ENCODE results near the gene TMEM272.

TMEM272 gene

DNA sequence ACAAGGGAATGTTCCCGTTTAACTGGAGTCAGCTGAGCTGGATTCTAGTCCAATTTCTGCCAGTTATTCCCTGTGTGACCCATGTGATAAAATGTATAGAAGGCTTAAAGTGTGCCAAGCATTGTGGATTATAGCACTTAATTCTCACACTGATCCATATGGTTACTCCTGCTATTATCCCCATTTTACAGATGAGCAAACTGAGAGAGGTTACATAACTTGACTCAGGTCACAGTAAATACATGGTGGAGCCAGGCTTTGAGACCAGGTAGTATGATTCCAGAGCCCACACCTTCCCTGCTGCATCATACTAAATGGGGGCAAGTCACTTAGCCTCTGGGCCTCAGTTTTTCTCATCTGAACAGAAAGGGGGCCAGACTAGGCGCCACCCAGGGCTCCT lies 39.1 kb downstream of the TMEM272 start:
- Histone ChIP-seq H3K4me1 (ENCODE audit: control insufficient read depth in 2 of 2, insufficient read depth in 1 of 2, low read depth in 1 of 2, low read length in 2 of 2) (peaks cover 22 to 26% of the 10 kb centered on the region in 2 donors), H3K27ac (replicated peaks; ENCODE audit: low read length) (no peak overlapping the region), H2BK5ac (ENCODE audit: low read length) (no peak overlapping the region), H3K4ac (ENCODE audit: low read length) (no peak overlapping the region), H3K36me3 (replicated peaks in 1 of 2; ENCODE audit: control insufficient read depth in 2 of 2, insufficient read depth in 2 of 2, low read length in 2 of 2) (no peaks in the 10 kb centered on the region), H3K27me3 (ENCODE audit: control insufficient read depth in 3 of 3, insufficient read depth in 3 of 3, low read depth in 1 of 3, low read length in 3 of 3) (no peaks in the 10 kb centered on the region), H2BK15ac (ENCODE audit: low read length) (no peak overlapping the region), H3K79me1 (ENCODE audit: low read depth, low read length) (no peaks in the 10 kb centered on the region), H2BK12ac (ENCODE audit: low read length) (no peak overlapping the region), H3K4me2 (ENCODE audit: insufficient read depth, low read length, poor library complexity, severe bottlenecking) (no peak overlapping the region), H3K14ac (ENCODE audit: low read length) (no peak overlapping the region), H2AFZ (ENCODE audit: low read length) (peak overlapping the region; percentile 52), H3K18ac (ENCODE audit: low read length) (no peak overlapping the region), H2AK5ac (ENCODE audit: low read depth, low read length) (no peak overlapping the region), H4K8ac (ENCODE audit: low read depth, low read length) (no peak overlapping the region), H3K4me3 (ENCODE audit: low read length in 2 of 2) (no peak overlapping the region), H3K9me3 (replicated peaks in 1 of 2; ENCODE audit: control insufficient read depth in 2 of 2, insufficient read depth in 1 of 2, low read depth in 1 of 2, low read length in 2 of 2) (no peaks in the 10 kb centered on the region), H3K23ac (ENCODE audit: low read depth, low read length, poor library complexity) (no peak overlapping the region), H2BK120ac (ENCODE audit: low read depth, low read length) (no peak overlapping the region), H4K91ac (ENCODE audit: low read depth, low read length, poor library complexity) (no peak overlapping the region), H3K9ac (ENCODE audit: low read depth, low read length, poor library complexity) (no peak overlapping the region)
- no CpG with 5 or more reads among the region's 2 CpGs for WGBS, 2 donors (ENCODE audit: extremely low coverage in 2 of 2, insufficient read length in 2 of 2, insufficient replicate concordance in 1 of 2)
- no peak for DNase-seq (ENCODE audit: low spot score)

- no peak overlapping the region for H2BK120ac ChIP-seq (ENCODE audit: low read depth, low read length)
- peaks cover 26 to 28% of the 10 kb centered on the region in 2 donors for H3K4me1 ChIP-seq (ENCODE audit: control insufficient read depth in 2 of 2, insufficient read depth in 1 of 2, low read depth in 1 of 2, low read length in 2 of 2)
- WGBS, 2 donors (ENCODE audit: extremely low coverage in 2 of 2, insufficient read length in 2 of 2, insufficient replicate concordance in 1 of 2): no CpG with 5 or more reads among the region's 4 CpGs
- no peak overlapping the region for H2BK12ac ChIP-seq (ENCODE audit: low read length)
- no peak overlapping the region for H3K27ac ChIP-seq (replicated peaks; ENCODE audit: low read length)
- no peak overlapping the region for H3K18ac ChIP-seq (ENCODE audit: low read length)
- H3K9me3 ChIP-seq (replicated peaks in 1 of 2; ENCODE audit: control insufficient read depth in 2 of 2, insufficient read depth in 1 of 2, low read depth in 1 of 2, low read length in 2 of 2): no peaks in the 10 kb centered on the region
- no peak overlapping the region for H4K91ac ChIP-seq (ENCODE audit: low read depth, low read length, poor library complexity)
- H2BK5ac ChIP-seq (ENCODE audit: low read length): no peak overlapping the region
- no peak overlapping the region for H3K4me2 ChIP-seq (ENCODE audit: insufficient read depth, low read length, poor library complexity, severe bottlenecking)
- H3K36me3 ChIP-seq (replicated peaks in 1 of 2; ENCODE audit: control insufficient read depth in 2 of 2, insufficient read depth in 2 of 2, low read length in 2 of 2): no peaks in the 10 kb centered on the region
- H3K27me3 ChIP-seq (ENCODE audit: control insufficient read depth in 3 of 3, insufficient read depth in 3 of 3, low read depth in 1 of 3, low read length in 3 of 3): no peaks in the 10 kb centered on the region
- H3K23ac ChIP-seq (ENCODE audit: low read depth, low read length, poor library complexity): no peak overlapping the region
- H4K8ac ChIP-seq (ENCODE audit: low read depth, low read length): no peak overlapping the region
- no peak for DNase-seq (ENCODE audit: low spot score)
- no peak overlapping the region for H3K14ac ChIP-seq (ENCODE audit: low read length)
- H3K4ac ChIP-seq (ENCODE audit: low read length): no peak overlapping the region
- no peak overlapping the region for H2AK5ac ChIP-seq (ENCODE audit: low read depth, low read length)
- H3K9ac ChIP-seq (ENCODE audit: low read depth, low read length, poor library complexity): no peak overlapping the region
- H2AFZ ChIP-seq (ENCODE audit: low read length): no peak overlapping the region
- H3K4me3 ChIP-seq (ENCODE audit: low read length in 2 of 2): no peak overlapping the region
- no peaks in the 10 kb centered on the region for H3K79me1 ChIP-seq (ENCODE audit: low read depth, low read length)
- H2BK15ac ChIP-seq (ENCODE audit: low read length): no peak overlapping the region
These were observed 39.7 kb downstream of the TMEM272 start for GRCh38 chr13:51805313-51805712.

- Histone ChIP-seq H3K36me3 (replicated peaks in 1 of 2; ENCODE audit: control insufficient read depth in 2 of 2, insufficient read depth in 2 of 2, low read length in 2 of 2) (no peaks in the 10 kb centered on the region), H3K9ac (ENCODE audit: low read depth, low read length, poor library complexity) (peak overlapping the region; percentile 83), H4K8ac (ENCODE audit: low read depth, low read length) (no peak overlapping the region), H3K4ac (ENCODE audit: low read length) (no peak overlapping the region), H3K14ac (ENCODE audit: low read length) (no peak overlapping the region), H3K27me3 (ENCODE audit: control insufficient read depth in 3 of 3, insufficient read depth in 3 of 3, low read depth in 1 of 3, low read length in 3 of 3) (no peaks in the 10 kb centered on the region), H2BK15ac (ENCODE audit: low read length) (no peak overlapping the region), H3K4me1 (ENCODE audit: control insufficient read depth in 2 of 2, insufficient read depth in 1 of 2, low read depth in 1 of 2, low read length in 2 of 2) (peaks cover 26 to 32% of the 10 kb centered on the region in 2 donors), H3K18ac (ENCODE audit: low read length) (no peak overlapping the region), H4K91ac (ENCODE audit: low read depth, low read length, poor library complexity) (no peak overlapping the region), H2BK12ac (ENCODE audit: low read length) (no peak overlapping the region), H2AFZ (ENCODE audit: low read length) (peak overlapping the region; percentile 90), H3K4me3 (ENCODE audit: low read length in 2 of 2) (peak overlapping the region; percentile 52 to 87), H3K23ac (ENCODE audit: low read depth, low read length, poor library complexity) (peak overlapping the region; percentile 83), H3K27ac (replicated peaks; ENCODE audit: low read length) (no peak overlapping the region), H2BK5ac (ENCODE audit: low read length) (no peak overlapping the region), H3K9me3 (replicated peaks in 1 of 2; ENCODE audit: control insufficient read depth in 2 of 2, insufficient read depth in 1 of 2, low read depth in 1 of 2, low read length in 2 of 2) (no peaks in the 10 kb centered on the region), H2AK5ac (ENCODE audit: low read depth, low read length) (no peak overlapping the region), H3K79me1 (ENCODE audit: low read depth, low read length) (no peaks in the 10 kb centered on the region), H3K4me2 (ENCODE audit: insufficient read depth, low read length, poor library complexity, severe bottlenecking) (peak overlapping the region; percentile 73), H2BK120ac (ENCODE audit: low read depth, low read length) (no peak overlapping the region)
- WGBS, 2 donors (ENCODE audit: extremely low coverage in 2 of 2, insufficient read length in 2 of 2, insufficient replicate concordance in 1 of 2): no CpG with 5 or more reads among the region's 31 CpGs
- no peak for DNase-seq (ENCODE audit: low spot score)
These were observed 40.4 kb downstream of the TMEM272 start for GRCh38 chr13:51804295-51805172.

DNA sequence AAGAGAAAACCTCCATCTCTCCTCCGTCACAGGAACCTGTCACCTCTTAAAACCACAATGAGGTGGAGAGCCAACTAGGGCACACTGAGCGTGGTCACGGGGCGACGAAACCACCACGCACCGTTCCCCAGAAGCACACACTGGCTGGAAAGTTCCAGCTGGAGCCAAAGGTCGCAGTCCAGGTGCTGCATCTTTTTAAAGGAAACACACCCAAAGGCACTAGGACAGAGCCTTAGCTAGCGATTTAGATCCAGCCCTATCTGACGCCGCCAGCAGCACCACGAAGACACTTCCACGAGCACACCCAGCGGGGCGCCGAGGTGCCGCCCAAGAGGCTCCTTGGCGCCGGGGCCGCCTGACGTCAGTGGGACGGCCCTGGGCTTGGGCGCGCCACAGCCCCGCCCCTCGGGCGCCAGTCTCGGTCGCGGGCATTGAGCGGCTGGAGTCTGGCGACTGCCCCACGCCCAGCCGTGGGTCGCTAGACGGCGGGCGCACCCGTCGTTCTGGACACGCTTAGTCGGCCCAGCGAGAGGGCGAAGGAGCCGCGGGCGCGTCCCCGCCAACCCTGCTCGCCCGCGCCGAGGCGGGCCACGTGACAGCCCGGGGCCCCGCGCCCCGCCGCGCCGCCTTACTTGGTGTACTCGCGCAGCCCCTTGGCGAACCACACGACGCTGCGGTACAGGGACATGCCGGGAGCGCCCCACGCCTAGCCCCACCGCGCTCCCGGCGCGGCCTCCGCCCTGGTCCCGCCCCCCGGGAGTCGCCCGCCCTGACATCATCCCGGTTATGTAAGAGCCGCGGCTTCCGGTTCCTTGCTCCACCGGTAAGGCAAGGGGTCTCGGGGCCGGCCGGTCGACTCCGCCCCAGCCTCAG lies 41.3 kb downstream of the TMEM272 start, which contains the start of gene DHRS12:
Gene DHRS12 (minus strand): TSS at position 742 of the 873 bp plus-strand sequence. CDS start 4,504 bp downstream, outside the sequence.
- Histone ChIP-seq H2BK15ac (ENCODE audit: low read length) (peak within 1 kb of the TSS; percentile 40), H3K14ac (ENCODE audit: low read length) (peak within 1 kb of the TSS; percentile 87), H3K9me3 (replicated peaks in 1 of 2; ENCODE audit: control insufficient read depth in 2 of 2, insufficient read depth in 1 of 2, low read depth in 1 of 2, low read length in 2 of 2) (no peaks in the 10 kb centered on the region), H3K36me3 (replicated peaks in 1 of 2; ENCODE audit: control insufficient read depth in 2 of 2, insufficient read depth in 2 of 2, low read length in 2 of 2) (no peaks in the 10 kb centered on the region), H3K4ac (ENCODE audit: low read length) (no peak within 1 kb of the TSS), H3K79me1 (ENCODE audit: low read depth, low read length) (no peaks in the 10 kb centered on the region), H2BK5ac (ENCODE audit: low read length) (peak within 1 kb of the TSS; percentile 61), H3K18ac (ENCODE audit: low read length) (peak within 1 kb of the TSS; percentile 94), H3K4me1 (ENCODE audit: control insufficient read depth in 2 of 2, insufficient read depth in 1 of 2, low read depth in 1 of 2, low read length in 2 of 2) (peaks cover 26 to 36% of the 10 kb centered on the region in 2 donors), H2BK120ac (ENCODE audit: low read depth, low read length) (no peak within 1 kb of the TSS), H4K91ac (ENCODE audit: low read depth, low read length, poor library complexity) (no peak within 1 kb of the TSS), H3K23ac (ENCODE audit: low read depth, low read length, poor library complexity) (peak within 1 kb of the TSS; percentile 83), H3K4me3 (ENCODE audit: low read length in 2 of 2) (peak within 1 kb of the TSS; percentile 52 to 87), H3K4me2 (ENCODE audit: insufficient read depth, low read length, poor library complexity, severe bottlenecking) (peak within 1 kb of the TSS; percentile 73), H2AFZ (ENCODE audit: low read length) (peak within 1 kb of the TSS; percentile 90), H3K27me3 (ENCODE audit: control insufficient read depth in 3 of 3, insufficient read depth in 3 of 3, low read depth in 1 of 3, low read length in 3 of 3) (no peaks in the 10 kb centered on the region), H4K8ac (ENCODE audit: low read depth, low read length) (no peak within 1 kb of the TSS), H2AK5ac (ENCODE audit: low read depth, low read length) (peak within 1 kb of the TSS; percentile 23), H3K9ac (ENCODE audit: low read depth, low read length, poor library complexity) (peak within 1 kb of the TSS; percentile 94), H3K27ac (replicated peaks; ENCODE audit: low read length) (peak within 1 kb of the TSS; percentile 73), H2BK12ac (ENCODE audit: low read length) (no peak within 1 kb of the TSS)
- WGBS, 2 donors (ENCODE audit: extremely low coverage in 2 of 2, insufficient read length in 2 of 2, insufficient replicate concordance in 1 of 2): no CpG with 5 or more reads among the region's 91 CpGs
- peak; percentile 64 for DNase-seq (ENCODE audit: low spot score)
